HepG2 (cell line): ENCODE measurements around the gene S100A16. TPM values are rescaled to one million over a fixed set of nuclear protein-coding genes. Genes with fewer than 3 reads are reported as not detected.

Experiments
- ATAD3A ChIP-seq: sonication (generic); formaldehyde crosslinking; IDR thresholded peaks from 2 replicates; pipeline ENCODE4 v1.4.0; 2020; ENCODE audit warnings: missing genetic modification reagents
- ATF7-NPFF ChIP-seq: sonication (generic); formaldehyde crosslinking; IDR thresholded peaks from 2 replicates; pipeline ENCODE4 v1.8.1; 2023; ENCODE audit warnings: mild to moderate bottlenecking, low read depth, missing genetic modification reagents, moderate library complexity
- BORCS8-MEF2B ChIP-seq: sonication (generic); formaldehyde crosslinking; IDR thresholded peaks from 2 replicates; pipeline ENCODE4 v1.8.0; 2022; ENCODE audit warnings: mild to moderate bottlenecking, missing genetic modification reagents
- DPF2 ChIP-seq: sonication (generic); formaldehyde crosslinking; IDR thresholded peaks from 2 replicates; pipeline ENCODE4 v1.4.0; 2020; ENCODE audit warnings: mild to moderate bottlenecking, low read depth, missing genetic modification reagents, borderline replicate concordance
- ESRRA ChIP-seq: sonication (generic); formaldehyde crosslinking; IDR thresholded peaks from 2 replicates; pipeline ENCODE4 v1.5.1; 2020; ENCODE audit warnings: mild to moderate bottlenecking, low read depth, missing genetic modification reagents
- IKZF4 ChIP-seq: sonication (generic); formaldehyde crosslinking; IDR thresholded peaks from 2 replicates; pipeline ENCODE4 v1.5.1; 2020; ENCODE audit warnings: borderline replicate concordance, mild to moderate bottlenecking, low read depth, missing genetic modification reagents; ENCODE audit errors: not compliant biosample characterization
- ISL2 ChIP-seq: sonication (generic); formaldehyde crosslinking; IDR thresholded peaks from 2 replicates; pipeline ENCODE4 v1.5.0; 2020; ENCODE audit warnings: missing genetic modification reagents
- KDM1A ChIP-seq: IDR thresholded peaks from 2 replicates; pipeline ENCODE4 v1.6.1; 2016; ENCODE audit warnings: missing compliant biosample characterization
- MEIS1 ChIP-seq: sonication (generic); formaldehyde crosslinking; IDR thresholded peaks from 2 replicates; pipeline ENCODE4 v1.9.0; 2021; ENCODE audit warnings: mild to moderate bottlenecking, missing genetic modification reagents, moderate library complexity, borderline replicate concordance
- PPARG ChIP-seq: conservative IDR thresholded peaks from 2 replicates; pipeline ENCODE4 v1.6.1; 2016; ENCODE audit warnings: missing biosample characterization, missing genetic modification reagents
- PRPF4 ChIP-seq: fragments of 200-400 bp; formaldehyde crosslinking; IDR thresholded peaks from 2 replicates; pipeline ENCODE4 v1.6.1; 2016; ENCODE audit warnings: low read length, low read depth; ENCODE audit not compliant: poor library complexity, severe bottlenecking
- TARDBP ChIP-seq: sonication (generic); formaldehyde crosslinking; IDR thresholded peaks from 2 replicates; pipeline ENCODE4 v1.8.0; 2022; ENCODE audit warnings: mild to moderate bottlenecking, missing genetic modification reagents
- TBX3 ChIP-seq: fragments of 450-650 bp; IDR thresholded peaks from 2 replicates; pipeline ENCODE4 v1.6.1; 2017; ENCODE audit warnings: antibody characterized with exemption, mild to moderate bottlenecking, inconsistent platforms, borderline replicate concordance
- ZFP36L2 ChIP-seq: sonication (generic); formaldehyde crosslinking; IDR thresholded peaks from 2 replicates; pipeline ENCODE4 v1.4.0; 2020; ENCODE audit warnings: missing genetic modification reagents
- ZNF160 ChIP-seq: sonication (generic); formaldehyde crosslinking; IDR thresholded peaks from 2 replicates; pipeline ENCODE4 v1.8.0; 2022; ENCODE audit warnings: mild to moderate bottlenecking, inconsistent platforms, missing genetic modification reagents
- ZNF20 ChIP-seq: sonication (generic); formaldehyde crosslinking; IDR thresholded peaks from 2 replicates; pipeline ENCODE4 v1.4.0; 2020; ENCODE audit warnings: mild to moderate bottlenecking, moderate library complexity, missing genetic modification reagents
- ZNF350 ChIP-seq: sonication (generic); formaldehyde crosslinking; IDR thresholded peaks from 2 replicates; pipeline ENCODE4 v1.4.0; 2020; ENCODE audit warnings: mild to moderate bottlenecking, low read depth, missing genetic modification reagents, borderline replicate concordance
- ZNF432 ChIP-seq: sonication (generic); formaldehyde crosslinking; IDR thresholded peaks from 2 replicates; pipeline ENCODE4 v1.5.0; 2020; ENCODE audit warnings: missing genetic modification reagents, mild to moderate bottlenecking, borderline replicate concordance
- ZNF44 ChIP-seq: sonication (generic); formaldehyde crosslinking; IDR thresholded peaks from 2 replicates; pipeline ENCODE4 v1.5.1; 2020; ENCODE audit warnings: mild to moderate bottlenecking, missing genetic modification reagents
- ZNF501 ChIP-seq: sonication (generic); formaldehyde crosslinking; IDR thresholded peaks from 2 replicates; pipeline ENCODE4 v1.5.1; 2020; ENCODE audit warnings: mild to moderate bottlenecking, moderate library complexity, missing genetic modification reagents
- ZNF530 ChIP-seq: sonication (generic); formaldehyde crosslinking; IDR thresholded peaks from 2 replicates; pipeline ENCODE4 v1.5.0; 2020; ENCODE audit warnings: low read depth, mild to moderate bottlenecking, missing genetic modification reagents
- ZNF556 ChIP-seq: sonication (generic); formaldehyde crosslinking; IDR thresholded peaks from 2 replicates; pipeline ENCODE4 v1.4.0; 2020; ENCODE audit warnings: mild to moderate bottlenecking, missing genetic modification reagents, borderline replicate concordance
- ZNF850 ChIP-seq: sonication (generic); formaldehyde crosslinking; conservative IDR thresholded peaks from 2 replicates; pipeline ENCODE4 v1.9.0; 2021; ENCODE audit warnings: mild to moderate bottlenecking, missing genetic modification reagents
- ZSCAN25 ChIP-seq: sonication (generic); formaldehyde crosslinking; IDR thresholded peaks from 2 replicates; pipeline ENCODE4 v1.8.0; 2022; ENCODE audit warnings: mild to moderate bottlenecking, missing genetic modification reagents
- polyA plus RNA-seq, 8 experiments: library from polyadenylated mRNA; depleted of rRNA in 3 of 8; stranded (reverse) in 7 of 8; unstranded in 1 of 8; fragments of >200 nt; fragmentation: Illumina TruSeq in 4 of 8; extraction: Trizol in 4 of 8; gene quantifications; 2 replicates each; pipeline versions ENCODE4 v1.2.1 to v1.2.3, GENCODE V29; 2011 to 2016; ENCODE audit warnings: low read depth in 4 of 8, missing spikeins in 1 of 8, mixed read lengths in 1 of 8; ENCODE audit not compliant: insufficient read depth in 1 of 8
- total RNA-seq, 5 experiments: library from RNA; depleted of rRNA; stranded (reverse); fragments of >200 nt; fragmentation: Illumina TruSeq; extraction: Trizol; gene quantifications; 2 replicates each; pipeline ENCODE4 v1.2.3, GENCODE V29; 2016; ENCODE audit warnings: low read depth in 1 of 5
- TF ChIP-seq, protein P1 (sequence below): sonication (generic); formaldehyde crosslinking; IDR thresholded peaks from 2 replicates; pipeline ENCODE4 v1.8.0; 2022; ENCODE audit warnings: mild to moderate bottlenecking, missing genetic modification reagents, borderline replicate concordance
- TF ChIP-seq, protein P2 (sequence below): sonication (generic); formaldehyde crosslinking; IDR thresholded peaks from 2 replicates; pipeline ENCODE4 v1.8.0; 2022; ENCODE audit warnings: missing genetic modification reagents, mild to moderate bottlenecking, moderate library complexity, borderline replicate concordance

Gene S100A16
- total and polyA plus RNA-seq, 2 of the 13 experiments (the other 11 are each of a cell fraction or from before 2014, with no cell fraction given), result 46.0 to 195 TPM

DNA sequence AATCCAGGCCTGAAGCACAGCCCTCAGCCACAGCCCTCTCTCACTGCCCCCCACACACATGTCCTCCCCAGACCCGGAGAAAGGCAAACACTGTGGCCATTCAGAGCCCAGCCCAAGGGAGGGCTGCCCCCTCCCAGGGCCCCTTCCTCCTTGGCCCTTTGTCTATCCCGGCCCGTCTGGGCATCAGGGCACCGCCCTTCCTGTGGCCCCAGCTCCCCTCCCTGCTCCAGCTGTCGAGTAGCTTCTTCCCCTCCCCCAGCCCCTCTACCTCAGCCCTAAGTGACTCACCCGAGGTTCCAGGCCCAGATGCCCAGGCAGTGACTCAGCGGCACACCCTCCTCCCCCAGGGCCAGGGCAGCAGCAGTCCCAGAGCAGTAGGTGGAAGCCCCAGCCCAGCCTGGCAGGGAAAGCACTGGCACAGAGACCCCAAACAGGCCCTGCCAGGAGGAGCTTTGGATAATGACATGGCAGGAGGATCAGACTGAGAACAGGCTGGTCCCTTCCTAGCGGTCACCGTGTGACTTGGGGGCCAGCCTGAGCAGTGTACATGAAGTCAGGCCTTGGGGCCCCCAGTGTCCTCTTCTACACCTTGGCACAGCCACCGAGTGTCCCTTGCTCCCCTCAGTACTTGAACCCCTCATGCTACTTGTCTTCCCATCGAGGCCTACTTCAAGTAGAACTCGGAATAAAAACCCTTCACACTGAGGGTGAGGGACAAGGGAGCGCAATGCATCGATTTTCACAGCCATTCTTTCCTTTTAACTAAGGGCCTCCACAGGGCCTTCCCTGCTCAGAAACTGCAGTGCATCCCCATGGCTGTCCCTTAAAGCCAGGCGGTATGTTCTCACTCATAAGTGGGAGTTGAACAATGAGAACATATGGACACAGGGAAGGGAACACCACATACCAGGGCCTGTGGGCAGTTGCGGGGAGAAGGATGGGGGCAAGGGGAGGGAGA lies 46.2 kb downstream of the S100A16 start (continued):
- TF ChIP-seq TARDBP (CRISPR knock-in tag) (peak; percentile 64; the same call in 1 of the 2 replicates), ZNF432 (CRISPR knock-in tag) (no peak), ZNF350 (CRISPR knock-in tag) (0 out of 2 replicates have a peak, but pooled peaks have one; percentile 23), ZNF850 (CRISPR knock-in tag) (no peak), ZNF530 (CRISPR knock-in tag) (no peak), IKZF4 (CRISPR knock-in tag) (no peak), PRPF4 (no peak), ATF7-NPFF (CRISPR knock-in tag) (no peak), KDM1A (CRISPR knock-in tag) (no peak), ZNF20 (CRISPR knock-in tag) (no peak), ESRRA (CRISPR knock-in tag) (peak; percentile 35; the same call in 1 of the 2 replicates), ZNF501 (CRISPR knock-in tag) (no peak), BORCS8-MEF2B (CRISPR knock-in tag) (0 out of 2 replicates have a peak, but pooled peaks have one; percentile 32), ZFP36L2 (no peak), TBX3 (no peak; the same call in 1 of the 2 replicates), ZSCAN25 (no peak), ZNF160 (CRISPR knock-in tag) (no peak), MEIS1 (CRISPR knock-in tag) (peak; percentile 82; the same call in 1 of the 2 replicates), ZNF556 (CRISPR knock-in tag) (0 out of 2 replicates have a peak, but pooled peaks have one; percentile 41), ATAD3A (CRISPR knock-in tag) (no peak), DPF2 (CRISPR knock-in tag) (peak; percentile 46; the same call in 1 of the 2 replicates), PPARG (CRISPR knock-in tag) (no peak), ZNF44 (CRISPR knock-in tag) (no peak), ISL2 (CRISPR knock-in tag) (no peak)
- TF ChIP-seq, protein P1, sequence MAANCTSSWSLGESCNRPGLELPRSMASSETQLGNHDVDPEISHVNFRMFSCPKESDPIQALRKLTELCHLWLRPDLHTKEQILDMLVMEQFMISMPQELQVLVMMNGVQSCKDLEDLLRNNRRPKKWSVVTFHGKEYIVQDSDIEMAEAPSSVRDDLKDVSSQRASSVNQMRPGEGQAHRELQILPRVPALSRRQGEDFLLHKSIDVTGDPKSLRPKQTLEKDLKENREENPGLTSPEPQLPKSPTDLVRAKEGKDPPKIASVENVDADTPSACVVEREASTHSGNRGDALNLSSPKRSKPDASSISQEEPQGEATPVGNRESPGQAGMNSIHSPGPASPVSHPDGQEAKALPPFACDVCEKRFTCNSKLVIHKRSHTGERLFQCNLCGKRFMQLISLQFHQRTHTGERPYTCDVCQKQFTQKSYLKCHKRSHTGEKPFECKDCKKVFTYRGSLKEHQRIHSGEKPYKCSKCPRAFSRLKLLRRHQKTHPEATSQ (CRISPR knock-in tag), result no peak
- TF ChIP-seq, protein P2, sequence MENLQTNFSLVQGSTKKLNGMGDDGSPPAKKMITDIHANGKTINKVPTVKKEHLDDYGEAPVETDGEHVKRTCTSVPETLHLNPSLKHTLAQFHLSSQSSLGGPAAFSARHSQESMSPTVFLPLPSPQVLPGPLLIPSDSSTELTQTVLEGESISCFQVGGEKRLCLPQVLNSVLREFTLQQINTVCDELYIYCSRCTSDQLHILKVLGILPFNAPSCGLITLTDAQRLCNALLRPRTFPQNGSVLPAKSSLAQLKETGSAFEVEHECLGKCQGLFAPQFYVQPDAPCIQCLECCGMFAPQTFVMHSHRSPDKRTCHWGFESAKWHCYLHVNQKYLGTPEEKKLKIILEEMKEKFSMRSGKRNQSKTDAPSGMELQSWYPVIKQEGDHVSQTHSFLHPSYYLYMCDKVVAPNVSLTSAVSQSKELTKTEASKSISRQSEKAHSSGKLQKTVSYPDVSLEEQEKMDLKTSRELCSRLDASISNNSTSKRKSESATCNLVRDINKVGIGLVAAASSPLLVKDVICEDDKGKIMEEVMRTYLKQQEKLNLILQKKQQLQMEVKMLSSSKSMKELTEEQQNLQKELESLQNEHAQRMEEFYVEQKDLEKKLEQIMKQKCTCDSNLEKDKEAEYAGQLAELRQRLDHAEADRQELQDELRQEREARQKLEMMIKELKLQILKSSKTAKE (CRISPR knock-in tag), result peak; percentile 49; the same call in 1 of the 2 replicates
